ENCODE data around the gene ABCF2.

DNA sequence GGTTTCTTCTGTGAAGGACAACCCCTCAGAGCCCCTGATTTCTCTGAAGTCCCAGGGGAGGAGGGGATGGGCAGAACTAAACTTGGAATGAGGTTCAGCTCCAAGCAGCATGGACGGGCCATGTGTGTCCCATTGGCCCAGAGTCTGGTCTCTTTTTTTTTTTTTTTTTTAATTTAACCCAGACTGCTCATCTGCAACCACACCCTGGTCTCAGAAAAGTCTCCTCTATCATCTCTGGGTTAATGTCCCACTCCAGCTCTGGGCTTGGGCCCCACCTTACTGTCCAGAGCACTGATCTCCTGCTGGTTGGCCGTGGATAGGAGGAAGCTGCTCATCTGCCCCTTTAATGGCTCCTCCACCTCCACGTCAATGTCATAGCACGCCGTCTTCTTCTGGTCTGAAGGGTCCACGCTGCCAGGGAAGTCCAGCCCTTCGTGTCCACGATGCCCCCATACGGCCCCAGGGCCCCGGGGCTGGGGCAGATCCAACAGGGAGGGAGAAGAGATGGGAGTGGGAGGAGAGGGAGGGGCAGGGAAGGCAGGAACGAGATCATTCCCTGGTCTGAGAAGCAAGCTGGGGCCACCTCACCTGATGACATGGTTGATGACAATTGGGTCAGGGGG, 12.9 kb upstream of the ABCF2 start:
- TF ChIP-seq, protein P1, sequence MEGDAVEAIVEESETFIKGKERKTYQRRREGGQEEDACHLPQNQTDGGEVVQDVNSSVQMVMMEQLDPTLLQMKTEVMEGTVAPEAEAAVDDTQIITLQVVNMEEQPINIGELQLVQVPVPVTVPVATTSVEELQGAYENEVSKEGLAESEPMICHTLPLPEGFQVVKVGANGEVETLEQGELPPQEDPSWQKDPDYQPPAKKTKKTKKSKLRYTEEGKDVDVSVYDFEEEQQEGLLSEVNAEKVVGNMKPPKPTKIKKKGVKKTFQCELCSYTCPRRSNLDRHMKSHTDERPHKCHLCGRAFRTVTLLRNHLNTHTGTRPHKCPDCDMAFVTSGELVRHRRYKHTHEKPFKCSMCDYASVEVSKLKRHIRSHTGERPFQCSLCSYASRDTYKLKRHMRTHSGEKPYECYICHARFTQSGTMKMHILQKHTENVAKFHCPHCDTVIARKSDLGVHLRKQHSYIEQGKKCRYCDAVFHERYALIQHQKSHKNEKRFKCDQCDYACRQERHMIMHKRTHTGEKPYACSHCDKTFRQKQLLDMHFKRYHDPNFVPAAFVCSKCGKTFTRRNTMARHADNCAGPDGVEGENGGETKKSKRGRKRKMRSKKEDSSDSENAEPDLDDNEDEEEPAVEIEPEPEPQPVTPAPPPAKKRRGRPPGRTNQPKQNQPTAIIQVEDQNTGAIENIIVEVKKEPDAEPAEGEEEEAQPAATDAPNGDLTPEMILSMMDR (IDR thresholded peaks at IDR 0.05) = no peak
- TF ChIP-seq POLR2A (IDR thresholded peaks at IDR 0.05) = no peak
- no peak for TF ChIP-seq POLR2AphosphoS5 (IDR thresholded peaks at IDR 0.05)
